K562 (cell line): ENCODE data around the gene SUMO3. TPM values are rescaled to one million over a fixed set of nuclear protein-coding genes. Genes with fewer than 3 reads are reported as not detected.
A peak's percentile ranks its signal among the peaks of the same experiment; 100 is the strongest.

Source experiments
- HMGXB4 ChIP-seq: sonication (generic); formaldehyde crosslinking; IDR thresholded peaks from 2 replicates; pipeline ENCODE4 v1.8.1; 2023; ENCODE audit warnings: mild to moderate bottlenecking, missing genetic modification reagents
- MED1 ChIP-seq: sonication (generic); formaldehyde crosslinking; IDR thresholded peaks from 2 replicates; pipeline ENCODE4 v1.8.1; 2023; ENCODE audit warnings: missing genetic modification reagents, borderline replicate concordance
- NKRF ChIP-seq: fragments of 450-650 bp; IDR thresholded peaks from 2 replicates; pipeline ENCODE4 v1.6.1; 2016; ENCODE audit warnings: borderline replicate concordance
- NR2C1 ChIP-seq, 2 experiments: fragments of 450-650 bp; IDR thresholded peaks; 2 replicates each; pipeline ENCODE4 v1.6.1; 2017; ENCODE audit warnings: mild to moderate bottlenecking in 2 of 2, antibody characterized with exemption in 1 of 2, inconsistent platforms in 1 of 2, missing compliant biosample characterization in 1 of 2, missing genetic modification characterization in 1 of 2
- NR3C1 ChIP-seq: sonication (generic); formaldehyde crosslinking; IDR thresholded peaks from 2 replicates; pipeline ENCODE4 v1.8.1; 2022; ENCODE audit warnings: missing genetic modification reagents
- POLR2H ChIP-seq: IDR thresholded peaks from 2 replicates; pipeline ENCODE4 v1.6.1; 2016; ENCODE audit warnings: missing genetic modification characterization, low read depth, mild to moderate bottlenecking, control low read depth, missing compliant biosample characterization, moderate library complexity
- PRPF4 ChIP-seq: fragments of 200-400 bp; formaldehyde crosslinking; IDR thresholded peaks from one replicate; pipeline ENCODE4 v1.6.1; 2017; ENCODE audit warnings: low read length, low read depth, mild to moderate bottlenecking; ENCODE audit not compliant: insufficient read depth, poor library complexity, severe bottlenecking
- RNF2 ChIP-seq: sonication (generic); IDR thresholded peaks from 2 replicates; pipeline ENCODE4 v1.6.1; 2016
- SAFB ChIP-seq: fragments of 200-400 bp; formaldehyde crosslinking; IDR thresholded peaks from 2 replicates; pipeline ENCODE4 v1.6.1; 2017; ENCODE audit warnings: low read depth, low read length, borderline replicate concordance
- SPI1 ChIP-seq: IDR thresholded peaks from 2 replicates; pipeline ENCODE4 v1.6.1; 2011; ENCODE audit warnings: low read depth, low read length, control low read depth, borderline replicate concordance
- TCF7 ChIP-seq: sonication (generic); IDR thresholded peaks from 2 replicates; pipeline ENCODE4 v1.6.1; 2016; ENCODE audit warnings: antibody characterized with exemption, borderline replicate concordance
- ZNF121 ChIP-seq: sonication (generic); formaldehyde crosslinking; conservative IDR thresholded peaks from 2 replicates; pipeline ENCODE4 v1.8.0; 2022; ENCODE audit warnings: missing genetic modification reagents
- ZNF232 ChIP-seq: sonication (generic); formaldehyde crosslinking; IDR thresholded peaks from 2 replicates; pipeline ENCODE4 v1.8.0; 2022; ENCODE audit warnings: mild to moderate bottlenecking, missing genetic modification reagents
- ZNF717 ChIP-seq: fragments of 250-450 bp; sonication (Bioruptor Pico); IDR thresholded peaks from 2 replicates; pipeline ENCODE4 v1.5.0; 2021
- polyA plus RNA-seq, 8 experiments: library from polyadenylated mRNA; depleted of rRNA in 4 of 8; stranded (reverse) in 5 of 8; unstranded in 3 of 8; fragments of >200 nt; fragmentation: Nextera tagmentation in 2 of 8; fragmentation: Illumina TruSeq in 1 of 8; extraction: Ambion mirVana in 2 of 8; extraction: Trizol in 1 of 8; gene quantifications; 2 replicates each; pipeline versions ENCODE4 v1.2.1 to v1.2.3, GENCODE V29; 2011 to 2014; ENCODE audit warnings: inconsistent platforms in 1 of 8, missing spikeins in 1 of 8
- total RNA-seq, 7 experiments: library from RNA; depleted of rRNA in 6 of 7; stranded (reverse); fragments of >200 nt in 6 of 7; fragmentation: Illumina TruSeq in 2 of 7; extraction: Trizol in 2 of 7; gene quantifications; 2 replicates each; pipeline versions ENCODE4 v1.2.1 to v1.2.3, GENCODE V29; 2011 to 2021; ENCODE audit warnings: low replicate concordance in 1 of 7
- TF ChIP-seq, protein P1 (sequence below): sonication (generic); formaldehyde crosslinking; IDR thresholded peaks from 2 replicates; pipeline ENCODE4 v1.9.0; 2022; ENCODE audit warnings: mild to moderate bottlenecking, missing genetic modification reagents
- TF ChIP-seq, protein P2 (sequence below): fragments of 250-450 bp; sonication (Bioruptor Pico); IDR thresholded peaks from 2 replicates; pipeline ENCODE4 v1.5.0; 2021; ENCODE audit warnings: mild to moderate bottlenecking, borderline replicate concordance
- TF ChIP-seq, protein P3 (sequence below): fragments of 450-650 bp; IDR thresholded peaks from 2 replicates; pipeline ENCODE4 v1.7.1; 2018; ENCODE audit warnings: mild to moderate bottlenecking, low read depth; ENCODE audit not compliant: partially characterized antibody

Gene SUMO3
- total and polyA plus RNA-seq, 9 of the 15 experiments (the other 6 are each of a cell fraction or from before 2014, with no cell fraction given), result 13.9 to 143 (median 113) TPM

- no peak for TF ChIP-seq NR3C1
- TF ChIP-seq ZNF232 (CRISPR knock-in tag), result no peak
- TF ChIP-seq NR2C1 (IDR thresholded peaks at IDR 0.05), result no peak
- no peak for TF ChIP-seq NR2C1 (tag; IDR thresholded peaks at IDR 0.05)
- peak; percentile 80 for TF ChIP-seq SPI1
- no peak for TF ChIP-seq PRPF4
- TF ChIP-seq POLR2H (tag), result no peak
- TF ChIP-seq MED1 (CRISPR knock-in tag), result no peak
- no peak for TF ChIP-seq RNF2
- no peak for TF ChIP-seq NKRF
- no peak for TF ChIP-seq SAFB
- TF ChIP-seq ZNF717 (CRISPR knock-in tag), result no peak
- TF ChIP-seq, protein P1, sequence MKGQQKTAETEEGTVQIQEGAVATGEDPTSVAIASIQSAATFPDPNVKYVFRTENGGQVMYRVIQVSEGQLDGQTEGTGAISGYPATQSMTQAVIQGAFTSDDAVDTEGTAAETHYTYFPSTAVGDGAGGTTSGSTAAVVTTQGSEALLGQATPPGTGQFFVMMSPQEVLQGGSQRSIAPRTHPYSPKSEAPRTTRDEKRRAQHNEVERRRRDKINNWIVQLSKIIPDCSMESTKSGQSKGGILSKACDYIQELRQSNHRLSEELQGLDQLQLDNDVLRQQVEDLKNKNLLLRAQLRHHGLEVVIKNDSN (CRISPR knock-in tag), result peak; percentile 60; the same call in 1 of the 2 replicates
- TF ChIP-seq, protein P2, sequence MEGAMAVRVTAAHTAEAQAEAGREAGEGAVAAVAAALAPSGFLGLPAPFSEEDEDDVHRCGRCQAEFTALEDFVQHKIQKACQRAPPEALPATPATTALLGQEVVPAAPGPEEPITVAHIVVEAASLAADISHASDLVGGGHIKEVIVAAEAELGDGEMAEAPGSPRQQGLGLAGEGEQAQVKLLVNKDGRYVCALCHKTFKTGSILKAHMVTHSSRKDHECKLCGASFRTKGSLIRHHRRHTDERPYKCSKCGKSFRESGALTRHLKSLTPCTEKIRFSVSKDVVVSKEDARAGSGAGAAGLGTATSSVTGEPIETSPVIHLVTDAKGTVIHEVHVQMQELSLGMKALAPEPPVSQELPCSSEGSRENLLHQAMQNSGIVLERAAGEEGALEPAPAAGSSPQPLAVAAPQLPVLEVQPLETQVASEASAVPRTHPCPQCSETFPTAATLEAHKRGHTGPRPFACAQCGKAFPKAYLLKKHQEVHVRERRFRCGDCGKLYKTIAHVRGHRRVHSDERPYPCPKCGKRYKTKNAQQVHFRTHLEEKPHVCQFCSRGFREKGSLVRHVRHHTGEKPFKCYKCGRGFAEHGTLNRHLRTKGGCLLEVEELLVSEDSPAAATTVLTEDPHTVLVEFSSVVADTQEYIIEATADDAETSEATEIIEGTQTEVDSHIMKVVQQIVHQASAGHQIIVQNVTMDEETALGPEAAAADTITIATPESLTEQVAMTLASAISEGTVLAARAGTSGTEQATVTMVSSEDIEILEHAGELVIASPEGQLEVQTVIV (CRISPR knock-in tag), result no peak
- no peak for TF ChIP-seq TCF7
- TF ChIP-seq, protein P3, sequence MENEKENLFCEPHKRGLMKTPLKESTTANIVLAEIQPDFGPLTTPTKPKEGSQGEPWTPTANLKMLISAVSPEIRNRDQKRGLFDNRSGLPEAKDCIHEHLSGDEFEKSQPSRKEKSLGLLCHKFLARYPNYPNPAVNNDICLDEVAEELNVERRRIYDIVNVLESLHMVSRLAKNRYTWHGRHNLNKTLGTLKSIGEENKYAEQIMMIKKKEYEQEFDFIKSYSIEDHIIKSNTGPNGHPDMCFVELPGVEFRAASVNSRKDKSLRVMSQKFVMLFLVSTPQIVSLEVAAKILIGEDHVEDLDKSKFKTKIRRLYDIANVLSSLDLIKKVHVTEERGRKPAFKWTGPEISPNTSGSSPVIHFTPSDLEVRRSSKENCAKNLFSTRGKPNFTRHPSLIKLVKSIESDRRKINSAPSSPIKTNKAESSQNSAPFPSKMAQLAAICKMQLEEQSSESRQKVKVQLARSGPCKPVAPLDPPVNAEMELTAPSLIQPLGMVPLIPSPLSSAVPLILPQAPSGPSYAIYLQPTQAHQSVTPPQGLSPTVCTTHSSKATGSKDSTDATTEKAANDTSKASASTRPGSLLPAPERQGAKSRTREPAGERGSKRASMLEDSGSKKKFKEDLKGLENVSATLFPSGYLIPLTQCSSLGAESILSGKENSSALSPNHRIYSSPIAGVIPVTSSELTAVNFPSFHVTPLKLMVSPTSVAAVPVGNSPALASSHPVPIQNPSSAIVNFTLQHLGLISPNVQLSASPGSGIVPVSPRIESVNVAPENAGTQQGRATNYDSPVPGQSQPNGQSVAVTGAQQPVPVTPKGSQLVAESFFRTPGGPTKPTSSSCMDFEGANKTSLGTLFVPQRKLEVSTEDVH, result no peak
- no peak for TF ChIP-seq ZNF121
- TF ChIP-seq HMGXB4 (CRISPR knock-in tag), result 0 out of 2 replicates have a peak, but pooled peaks have one; percentile 51
These were observed 28.8 kb upstream of the SUMO3 start (continued) for GRCh38 chr21:44846485-44847260.
